A549 (cell line): ENCODE measurements around the gene KNDC1. TPM values are rescaled to one million over a fixed set of nuclear protein-coding genes. Genes with fewer than 3 reads are reported as not detected.

Experiments
- ATAC-seq, 2 experiments: fragments of 200-7000 bp in 1 of 2; fragments of >200 bp in 1 of 2; cut with Nextera tagmentation in 1 of 2; cut with Tn5 transposase in 1 of 2; 3 replicates each; pipeline versions ENCODE4 v1.8.0 to v1.9.1; 2018 to 2020; ENCODE audit warnings: mild to moderate bottlenecking in 1 of 2, moderate library complexity in 1 of 2
- CTCF ChIA-PET: fragments of 300-600 bp; sonication (Branson Sonifier 250); formaldehyde crosslinking; extraction: SDS; loops from one replicate; lab custom pipeline; 2021; ENCODE audit warnings: antibody characterized with exemption, inconsistent platforms; lab: Yijun Ruan, JAX
- POLR2A ChIA-PET: fragments of 350-600 bp; formaldehyde crosslinking; extraction: SDS; loops from one replicate; lab custom pipeline; 2021; ENCODE audit warnings: antibody characterized with exemption, inconsistent platforms; lab: Yijun Ruan, JAX
- DNase-seq, 2 experiments: peaks; one replicate each; pipeline versions ENCODE4 v3.0.0 to v3.0.0-alpha.2; 2011 to 2016; ENCODE audit warnings: low read depth in 1 of 2, low spot score in 1 of 2
- FAIRE-seq: peaks from 2 replicates; lab custom pipeline; 2011; peaks lifted over from hg19 to GRCh38; lab: Jason Lieb, UNC
- H3K27ac ChIP-seq, 2 experiments: fragments of >200 bp; sonication (Bioruptor Twin); formaldehyde crosslinking; 3 replicates each; pipeline ENCODE4 v1.5.1; 2016 to 2017
- H3K4me1 ChIP-seq: fragments of >200 bp; sonication (Bioruptor Twin); formaldehyde crosslinking; 3 replicates; pipeline ENCODE4 v1.6.1; 2016
- H3K4me2 ChIP-seq: fragments of >200 bp; sonication (Bioruptor Twin); formaldehyde crosslinking; 3 replicates; pipeline ENCODE4 v1.6.1; 2016
- H3K4me3 ChIP-seq: fragments of >200 bp; sonication (Bioruptor Twin); formaldehyde crosslinking; 3 replicates; pipeline ENCODE4 v1.5.1; 2016
- H3K9me3 ChIP-seq: fragments of >200 bp; sonication (Bioruptor Twin); formaldehyde crosslinking; 3 replicates; pipeline ENCODE4 v1.6.1; 2016
- BCL3 ChIP-seq: fragments of >200 bp; sonication (Bioruptor Twin); formaldehyde crosslinking; IDR thresholded peaks from 3 replicates; pipeline ENCODE4 v1.6.1; 2016
- EHF ChIP-seq: fragments of 250-450 bp; sonication (Bioruptor Pico); IDR thresholded peaks from 2 replicates; pipeline ENCODE4 v1.5.0; 2020; ENCODE audit warnings: mild to moderate bottlenecking
- EP300 ChIP-seq, 2 experiments: fragments of >200 bp; sonication (Bioruptor Twin); formaldehyde crosslinking; IDR thresholded peaks; 2 replicates in 1 of 2; 3 replicates in 1 of 2; pipeline ENCODE4 v1.6.1; 2016 to 2017
- FOSL2 ChIP-seq, 2 experiments: fragments of 450-650 bp in 1 of 2; fragments of >200 bp in 1 of 2; sonication (Bioruptor Twin) in 1 of 2; formaldehyde crosslinking; IDR thresholded peaks; 2 replicates each; pipeline versions ENCODE4 v1.5.0 to v1.6.1; 2016 to 2020; ENCODE audit warnings: mild to moderate bottlenecking in 1 of 2, moderate library complexity in 1 of 2
- HES2 ChIP-seq: fragments of >200 bp; sonication (Bioruptor Twin); formaldehyde crosslinking; IDR thresholded peaks from 2 replicates; pipeline ENCODE4 v1.6.1; 2016
- HOXB13 ChIP-seq: fragments of 250-450 bp; sonication (Bioruptor Pico); IDR thresholded peaks from 2 replicates; pipeline ENCODE4 v1.5.0; 2020; ENCODE audit warnings: low read depth, mild to moderate bottlenecking, moderate library complexity
- MAX ChIP-seq: IDR thresholded peaks from 2 replicates; pipeline ENCODE4 v1.6.1; 2012
- MYC ChIP-seq: IDR thresholded peaks from 2 replicates; pipeline ENCODE4 v1.6.1; 2012; ENCODE audit warnings: mild to moderate bottlenecking, inconsistent platforms, low read length, improper control_type of control experiment, borderline replicate concordance
- NR3C1 ChIP-seq: fragments of >200 bp; sonication (Bioruptor Twin); formaldehyde crosslinking; IDR thresholded peaks from 3 replicates; pipeline ENCODE4 v1.6.1; 2017
- PBX3 ChIP-seq: IDR thresholded peaks from 2 replicates; pipeline ENCODE4 v1.6.1; 2012
- WGBS: methylation state at CpG from one replicate; pipeline ENCODE4 v1.1.6; 2017; ENCODE audit errors: missing lambda C conversion rate; 5-methylcytosine and 5-hydroxymethylcytosine counted together
- polyA plus RNA-seq, 4 experiments: library from polyadenylated mRNA; depleted of rRNA in 3 of 4; stranded (reverse); fragments of >200 nt; fragmentation: RNase III in 1 of 4; extraction: RNeasy Plus Mini Kit Qiagen cat#74134 plus additional on column Dnase treatment in 1 of 4; gene quantifications; 2 replicates in 3 of 4; 3 replicates in 1 of 4; pipeline ENCODE4 v1.2.3, GENCODE V29; 2011 to 2017
- TF ChIP-seq, protein P1 (sequence below): fragments of >200 bp; sonication (Bioruptor Twin); formaldehyde crosslinking; IDR thresholded peaks from 3 replicates; pipeline ENCODE4 v1.5.1; 2016
- TF ChIP-seq, protein P2 (sequence below): fragments of 250-450 bp; sonication (Bioruptor Pico); IDR thresholded peaks from 2 replicates; pipeline ENCODE4 v1.5.0; 2021; ENCODE audit warnings: mild to moderate bottlenecking, moderate library complexity, borderline replicate concordance
- TF ChIP-seq, protein P3 (sequence below): fragments of 450-650 bp; IDR thresholded peaks from 2 replicates; pipeline ENCODE4 v1.6.1; 2014; ENCODE audit warnings: antibody characterized with exemption

Gene KNDC1
- polyA plus RNA-seq, 2 of the 4 experiments (the other 2 are of a cell fraction) = 0.56 to 0.63 TPM

DNA sequence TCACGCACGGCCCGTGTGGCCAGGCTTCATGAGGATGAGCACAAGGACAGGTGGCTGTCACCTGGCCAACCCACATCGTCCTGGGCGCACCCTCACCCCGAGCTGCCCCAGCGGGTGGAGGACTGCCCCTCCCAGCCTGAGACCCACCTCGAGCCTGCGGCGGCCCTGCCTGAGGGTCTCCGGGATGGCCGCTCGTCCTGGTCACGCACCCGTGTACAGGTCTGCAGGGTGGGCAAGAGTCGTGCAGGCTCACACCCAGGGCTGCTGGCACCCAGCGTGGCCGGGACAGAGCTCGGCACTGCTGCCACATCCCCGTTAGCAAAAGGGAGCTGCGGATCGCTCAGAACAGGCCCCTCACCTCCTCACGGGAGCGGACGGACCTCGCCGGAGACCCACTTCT lies 55.6 kb downstream of the KNDC1 start:
- DNase-seq (no peak), FAIRE-seq (no peak), ATAC-seq (no peak)
- H3K4me3 ChIP-seq = no peak overlapping the region
- H3K27ac ChIP-seq = no peak overlapping the region
- POLR2A ChIA-PET = no interaction called here
- no peaks in the 10 kb centered on the region for H3K9me3 ChIP-seq
- TF ChIP-seq HES2 (no peak), FOSL2 (IDR thresholded peaks at IDR 0.05) (no peak), FOSL2 (CRISPR knock-in tag; IDR thresholded peaks at IDR 0.05) (no peak), BCL3 (no peak), MYC (no peak)
- TF ChIP-seq, protein P1, sequence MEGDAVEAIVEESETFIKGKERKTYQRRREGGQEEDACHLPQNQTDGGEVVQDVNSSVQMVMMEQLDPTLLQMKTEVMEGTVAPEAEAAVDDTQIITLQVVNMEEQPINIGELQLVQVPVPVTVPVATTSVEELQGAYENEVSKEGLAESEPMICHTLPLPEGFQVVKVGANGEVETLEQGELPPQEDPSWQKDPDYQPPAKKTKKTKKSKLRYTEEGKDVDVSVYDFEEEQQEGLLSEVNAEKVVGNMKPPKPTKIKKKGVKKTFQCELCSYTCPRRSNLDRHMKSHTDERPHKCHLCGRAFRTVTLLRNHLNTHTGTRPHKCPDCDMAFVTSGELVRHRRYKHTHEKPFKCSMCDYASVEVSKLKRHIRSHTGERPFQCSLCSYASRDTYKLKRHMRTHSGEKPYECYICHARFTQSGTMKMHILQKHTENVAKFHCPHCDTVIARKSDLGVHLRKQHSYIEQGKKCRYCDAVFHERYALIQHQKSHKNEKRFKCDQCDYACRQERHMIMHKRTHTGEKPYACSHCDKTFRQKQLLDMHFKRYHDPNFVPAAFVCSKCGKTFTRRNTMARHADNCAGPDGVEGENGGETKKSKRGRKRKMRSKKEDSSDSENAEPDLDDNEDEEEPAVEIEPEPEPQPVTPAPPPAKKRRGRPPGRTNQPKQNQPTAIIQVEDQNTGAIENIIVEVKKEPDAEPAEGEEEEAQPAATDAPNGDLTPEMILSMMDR = no peak
- H3K4me2 ChIP-seq = no peak overlapping the region
- CTCF ChIA-PET = no interaction called here
- 74% methylated on average over 7 of the region's 27 CpGs for WGBS
- no peaks in the 10 kb centered on the region for H3K4me1 ChIP-seq

DNA sequence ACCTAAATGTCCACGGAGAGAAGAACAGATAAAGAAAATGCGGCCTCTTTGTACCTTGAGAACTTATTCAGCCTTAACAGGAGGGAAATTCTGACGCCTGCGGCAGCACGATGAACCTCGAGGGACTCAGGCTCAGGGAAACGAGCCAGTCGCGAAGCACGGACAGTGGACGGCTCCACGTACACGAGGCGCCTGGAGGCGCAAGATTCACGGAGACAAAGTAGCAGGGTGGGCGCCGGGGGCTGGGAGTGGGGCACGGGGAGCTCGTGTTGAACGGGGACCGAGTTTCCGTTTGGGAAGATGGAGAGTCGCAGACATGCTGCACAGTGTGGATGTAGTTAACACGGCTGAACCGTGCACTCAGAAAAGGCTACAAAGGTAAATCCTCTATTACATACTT lies 56.8 kb downstream of the KNDC1 start:
- Histone ChIP-seq H3K4me1 (no peaks in the 10 kb centered on the region), H3K27ac (no peak overlapping the region), H3K4me2 (peak overlapping the region; percentile 32), H3K4me3 (no peak overlapping the region), H3K9me3 (no peaks in the 10 kb centered on the region)
- DNase-seq (no peak), FAIRE-seq (no peak), ATAC-seq (peak in 1 of 2 experiments; percentile 11; a peak in 1 of 6 replicates)
- 25% methylated on average over 26 of the region's 26 CpGs for WGBS
- TF ChIP-seq PBX3 = no peak
- TF ChIP-seq NR3C1 = no peak
- no peak for TF ChIP-seq MAX
- TF ChIP-seq, protein P2, sequence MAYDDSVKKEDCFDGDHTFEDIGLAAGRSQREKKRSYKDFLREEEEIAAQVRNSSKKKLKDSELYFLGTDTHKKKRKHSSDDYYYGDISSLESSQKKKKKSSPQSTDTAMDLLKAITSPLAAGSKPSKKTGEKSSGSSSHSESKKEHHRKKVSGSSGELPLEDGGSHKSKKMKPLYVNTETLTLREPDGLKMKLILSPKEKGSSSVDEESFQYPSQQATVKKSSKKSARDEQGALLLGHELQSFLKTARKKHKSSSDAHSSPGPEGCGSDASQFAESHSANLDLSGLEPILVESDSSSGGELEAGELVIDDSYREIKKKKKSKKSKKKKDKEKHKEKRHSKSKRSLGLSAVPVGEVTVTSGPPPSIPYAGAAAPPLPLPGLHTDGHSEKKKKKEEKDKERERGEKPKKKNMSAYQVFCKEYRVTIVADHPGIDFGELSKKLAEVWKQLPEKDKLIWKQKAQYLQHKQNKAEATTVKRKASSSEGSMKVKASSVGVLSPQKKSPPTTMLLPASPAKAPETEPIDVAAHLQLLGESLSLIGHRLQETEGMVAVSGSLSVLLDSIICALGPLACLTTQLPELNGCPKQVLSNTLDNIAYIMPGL (CRISPR knock-in tag) = no peak
- TF ChIP-seq HOXB13 (CRISPR knock-in tag) = no peak
- no peak for TF ChIP-seq EHF (CRISPR knock-in tag)
- TF ChIP-seq, protein P3, sequence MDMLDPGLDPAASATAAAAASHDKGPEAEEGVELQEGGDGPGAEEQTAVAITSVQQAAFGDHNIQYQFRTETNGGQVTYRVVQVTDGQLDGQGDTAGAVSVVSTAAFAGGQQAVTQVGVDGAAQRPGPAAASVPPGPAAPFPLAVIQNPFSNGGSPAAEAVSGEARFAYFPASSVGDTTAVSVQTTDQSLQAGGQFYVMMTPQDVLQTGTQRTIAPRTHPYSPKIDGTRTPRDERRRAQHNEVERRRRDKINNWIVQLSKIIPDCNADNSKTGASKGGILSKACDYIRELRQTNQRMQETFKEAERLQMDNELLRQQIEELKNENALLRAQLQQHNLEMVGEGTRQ = no peak
- TF ChIP-seq EP300 (IDR thresholded peaks at IDR 0.05) = no peak
- ChIA-PET CTCF (interaction anchor here (1.1 kb wide), 1 partner anchor 40 kb away, joined by 3 read pairs; no protein-coding TSS in a partner anchor), POLR2A (no interaction called here)
